Vagina (tissue), 2 donors: Measurements from ENCODE around the gene PTTG1IP.

Source experiments
- POLR2A ChIP-seq, 2 donors: fragments of 450-650 bp; IDR thresholded peaks; one replicate each; pipeline ENCODE4 v1.6.1; 2017; ENCODE audit warnings: antibody characterized with exemption in 2 of 2, mild to moderate bottlenecking in 2 of 2, moderate library complexity in 2 of 2
- POLR2AphosphoS5 ChIP-seq, 2 donors: sonication (generic); formaldehyde crosslinking; IDR thresholded peaks; one replicate each; pipeline ENCODE4 v1.9.0; 2017; ENCODE audit warnings: antibody characterized with exemption in 2 of 2, mild to moderate bottlenecking in 2 of 2, low read depth in 1 of 2; ENCODE audit not compliant: insufficient read depth in 1 of 2
- TF ChIP-seq, protein P1 (sequence below), 3 experiments: fragments of 450-650 bp in 2 of 3; fragments of 200-600 bp in 1 of 3; sonication (generic) in 1 of 3; IDR thresholded peaks; one replicate each; pipeline ENCODE4 v1.5.1; 2017 to 2019; ENCODE audit warnings: antibody characterized with exemption in 3 of 3, mild to moderate bottlenecking in 2 of 3, moderate library complexity in 2 of 3

DNA sequence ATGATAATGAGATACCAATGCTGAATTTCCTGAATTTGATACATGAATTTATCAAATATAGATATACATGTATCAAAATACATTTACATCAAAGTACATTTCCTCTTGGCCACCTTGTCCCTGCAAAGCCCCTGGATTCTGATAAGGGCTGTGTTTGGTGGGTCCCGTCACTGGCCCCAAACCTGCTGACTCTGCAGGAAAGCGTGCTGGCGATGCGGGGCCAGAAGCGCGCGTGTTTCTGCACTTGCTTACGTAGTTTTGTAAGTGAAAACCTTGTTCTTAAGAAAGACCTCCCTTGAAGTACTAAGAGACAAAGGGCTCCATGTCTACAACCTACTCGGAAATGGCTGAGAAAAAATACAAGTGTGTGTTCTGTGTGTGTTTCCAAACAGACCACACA lies 36.2 kb upstream of the PTTG1IP start:
- TF ChIP-seq, protein P1, sequence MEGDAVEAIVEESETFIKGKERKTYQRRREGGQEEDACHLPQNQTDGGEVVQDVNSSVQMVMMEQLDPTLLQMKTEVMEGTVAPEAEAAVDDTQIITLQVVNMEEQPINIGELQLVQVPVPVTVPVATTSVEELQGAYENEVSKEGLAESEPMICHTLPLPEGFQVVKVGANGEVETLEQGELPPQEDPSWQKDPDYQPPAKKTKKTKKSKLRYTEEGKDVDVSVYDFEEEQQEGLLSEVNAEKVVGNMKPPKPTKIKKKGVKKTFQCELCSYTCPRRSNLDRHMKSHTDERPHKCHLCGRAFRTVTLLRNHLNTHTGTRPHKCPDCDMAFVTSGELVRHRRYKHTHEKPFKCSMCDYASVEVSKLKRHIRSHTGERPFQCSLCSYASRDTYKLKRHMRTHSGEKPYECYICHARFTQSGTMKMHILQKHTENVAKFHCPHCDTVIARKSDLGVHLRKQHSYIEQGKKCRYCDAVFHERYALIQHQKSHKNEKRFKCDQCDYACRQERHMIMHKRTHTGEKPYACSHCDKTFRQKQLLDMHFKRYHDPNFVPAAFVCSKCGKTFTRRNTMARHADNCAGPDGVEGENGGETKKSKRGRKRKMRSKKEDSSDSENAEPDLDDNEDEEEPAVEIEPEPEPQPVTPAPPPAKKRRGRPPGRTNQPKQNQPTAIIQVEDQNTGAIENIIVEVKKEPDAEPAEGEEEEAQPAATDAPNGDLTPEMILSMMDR (IDR thresholded peaks at IDR 0.05) = no peak
- TF ChIP-seq POLR2A (IDR thresholded peaks at IDR 0.05) (no peak), POLR2AphosphoS5 (IDR thresholded peaks at IDR 0.05; ENCODE audit: insufficient read depth in 1 of 2, low read depth in 1 of 2) (no peak)
